Mucosa of descending colon (tissue), 3 donors: Measurements from ENCODE around the gene NSDHL. TPM values are rescaled to one million over a fixed set of nuclear protein-coding genes. Genes with fewer than 3 reads are reported as not detected.
"Not testable (repeated sequence)": the region's sequence is repeated elsewhere in the genome, so short reads cannot be mapped to it uniquely, and the experiment has no call there.

Experiments used
- ATAC-seq: fragments of 200-7000 bp; cut with Tn5 transposase; one replicate; pipeline ENCODE4 v1.9.1; 2020; ENCODE audit warnings: mild to moderate bottlenecking, moderate library complexity
- DNase-seq, 3 donors: peaks; one replicate each; pipeline ENCODE4 v3.0.0-alpha.2; 2020
- H3K36me3 ChIP-seq: fragments of 200-600 bp; one replicate; pipeline ENCODE4 v1.8.0; 2021; ENCODE audit warnings: low read depth, mild to moderate bottlenecking
- H3K4me1 ChIP-seq: fragments of 200-600 bp; one replicate; pipeline ENCODE4 v1.8.0; 2021; ENCODE audit warnings: low read depth, mild to moderate bottlenecking
- H3K4me3 ChIP-seq: fragments of 200-600 bp; one replicate; pipeline ENCODE4 v1.8.0; 2021; ENCODE audit warnings: mild to moderate bottlenecking
- H3K9me3 ChIP-seq: fragments of 200-600 bp; one replicate; pipeline ENCODE4 v1.8.0; 2021; ENCODE audit warnings: mild to moderate bottlenecking
- CTCF ChIP-seq: fragments of 200-600 bp; IDR thresholded peaks from one replicate; pipeline ENCODE4 v1.8.0; 2022; ENCODE audit warnings: antibody characterized with exemption, mild to moderate bottlenecking
- intact Hi-C, 2 donors: fragments of 100-400 bp; cut with DNase I in 1 of 2; cut with micrococcal nuclease in 1 of 2; formaldehyde crosslinking; loops; one replicate each; pipeline versions ENCODE4 v1.11.0 to v1.11.1; 2022; cut with DNase I, micrococcal nuclease
- long read RNA-seq, 2 donors: library from polyadenylated mRNA; unstranded; transcript quantifications; one replicate each; pipeline ENCODE4 v2.0.0, GENCODE V29; 2019 to 2021
- total RNA-seq, 3 donors: library from RNA; stranded (reverse); fragmentation: NEBNext Ultra II Directional in 2 of 3; extraction: Animal tissue kit (Norgen Biotek cat#: 25700) in 2 of 3; gene quantifications; one replicate each; pipeline versions ENCODE4 v1.2.1 to v1.2.4, GENCODE V29; 2021 to 2023
- donor health status: DM: no; HTN: no; CAD: no; lungs with moderate emphysema.
- donor health status: DM: no; HTN: no; CAD: no.
- donor health status: DM: no; HTN: yes; CAD: no.

Gene NSDHL
- 10 to 100 TPM; 13.1 to 26.4 (median 20.3) TPM for total RNA-seq
- long read RNA-seq, donor 1, transcript NSDHL-201 (8 exons, 1,929 nt) = major isoform, 15 of 19 reads
- long read RNA-seq, donor 1, partial matches to known transcripts = 2 of 19 reads
- long read RNA-seq, donor 1, other reads (novel, unspliced or antisense) = 2 of 19 reads
- long read RNA-seq, donor 2, transcript NSDHL-201 (8 exons, 1,929 nt) = major isoform, 17 of 19 reads
- long read RNA-seq, donor 2, partial matches to known transcripts = 0 of 19 reads
- long read RNA-seq, donor 2, other reads (novel, unspliced or antisense) = 0 of 19 reads

- intact Hi-C loops = no loop called here
- ATAC-seq = peak; percentile 98
Measured at GRCh38 chrX:152830312-152831305, at the start of gene NSDHL, which contains the start of gene CETN2. Gene NSDHL, plus strand, starts transcription at chrX:152831063. Its CDS starts 15,262 bp downstream, at chrX:152846325. Gene CETN2, minus strand, starts transcription at chrX:152830757. Its CDS starts 47 bp downstream, at chrX:152830710.

DNA sequence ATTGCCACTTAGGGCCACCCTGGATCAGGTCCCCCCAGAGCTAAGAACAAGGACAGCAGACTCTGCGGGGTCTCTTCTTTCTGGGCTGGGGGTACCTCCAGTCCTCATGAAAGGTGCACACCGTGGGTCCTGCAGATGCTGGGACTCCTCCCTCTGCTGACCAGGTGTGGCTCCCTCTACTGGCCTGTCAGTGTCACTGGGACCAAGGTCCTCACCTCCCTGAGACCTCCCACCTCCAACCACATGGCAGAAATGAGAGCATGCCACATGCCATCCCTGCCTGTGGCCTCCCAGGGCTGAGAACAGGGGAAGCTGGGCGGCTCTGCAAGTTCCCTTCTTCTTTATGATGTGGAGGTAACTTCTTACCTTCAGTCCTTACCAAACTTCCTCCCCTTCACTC, 43.8 kb upstream of the NSDHL start:
- H3K9me3 ChIP-seq, H3K36me3 ChIP-seq, DNase-seq, intact Hi-C loops, H3K4me1 ChIP-seq, H3K4me3 ChIP-seq: not testable (repeated sequence)
- peak; percentile 64 for ATAC-seq

More at GRCh38 chrX:152830312-152831305, at the start of gene NSDHL, which contains the start of gene CETN2:
- H3K9me3 ChIP-seq = no peaks in the 10 kb centered on the region
- H3K36me3 ChIP-seq = no peaks in the 10 kb centered on the region
- H3K4me1 ChIP-seq = no peaks in the 10 kb centered on the region
- H3K4me3 ChIP-seq = peak within 1 kb of the TSS; percentile 40
- DNase-seq = peak; percentile 93 to 97 (median 96)
- TF ChIP-seq CTCF = no peak

- no peak for TF ChIP-seq CTCF
- Histone ChIP-seq H3K36me3 (no peaks in the 10 kb centered on the region), H3K9me3 (no peaks in the 10 kb centered on the region), H3K4me3 (no peak overlapping the region), H3K4me1 (no peaks in the 10 kb centered on the region)
- DNase-seq = no peak
- no peak for ATAC-seq
- intact Hi-C loops = no loop called here
Measured at GRCh38 chrX:152798945-152799344, 31.9 kb upstream of the NSDHL start.

DNA sequence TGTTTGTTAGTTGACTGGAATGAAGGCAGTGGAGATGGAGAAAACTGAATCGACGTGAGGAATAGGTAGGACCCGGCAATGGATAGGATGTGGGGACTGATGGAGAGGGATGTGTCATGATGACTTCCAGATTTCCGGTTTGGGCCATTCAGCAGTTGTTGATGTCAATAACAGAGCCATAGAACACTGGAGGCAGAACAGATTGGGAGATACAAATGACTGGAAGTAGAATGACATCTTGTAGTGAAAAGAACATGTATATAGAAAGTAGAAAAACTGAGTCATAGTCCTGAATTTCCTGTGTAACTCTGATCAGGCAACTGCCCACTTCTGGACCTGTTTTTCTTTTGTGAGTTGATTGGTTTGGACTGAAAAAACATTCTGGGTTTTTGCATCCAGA, 24.8 kb upstream of the NSDHL start:
- H3K4me3 ChIP-seq = no peak overlapping the region
- no peak for DNase-seq
- no peaks in the 10 kb centered on the region for H3K36me3 ChIP-seq
- H3K4me1 ChIP-seq = no peaks in the 10 kb centered on the region
- TF ChIP-seq CTCF = no peak
- intact Hi-C loops = no loop called here
- no peak for ATAC-seq
- H3K9me3 ChIP-seq = no peaks in the 10 kb centered on the region

DNA sequence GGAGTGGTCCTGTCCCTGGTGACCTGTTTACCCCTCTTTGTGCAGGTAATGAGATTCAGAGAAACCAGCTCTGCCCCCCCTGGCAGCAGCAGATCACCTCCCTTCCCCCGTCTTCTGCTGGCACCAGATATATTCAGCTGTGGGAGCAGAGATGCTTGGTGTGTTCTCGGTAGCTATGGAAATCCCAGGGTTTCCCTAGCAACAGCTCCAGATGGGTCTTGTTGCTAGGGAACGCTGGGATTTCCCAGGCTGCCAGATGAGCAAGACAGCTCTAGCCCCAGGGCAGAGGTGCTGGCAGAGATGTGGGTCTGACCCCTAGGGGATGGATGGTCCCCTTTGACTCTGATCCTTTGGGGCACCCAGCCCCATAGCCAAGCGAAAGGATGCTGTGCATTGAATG, 20.5 kb upstream of the NSDHL start:
- Histone ChIP-seq H3K4me1 (no peaks in the 10 kb centered on the region), H3K36me3 (no peaks in the 10 kb centered on the region), H3K4me3 (no peak overlapping the region), H3K9me3 (no peaks in the 10 kb centered on the region)
- no peak for DNase-seq
- TF ChIP-seq CTCF = no peak
- intact Hi-C loops = no loop called here
- no peak for ATAC-seq

GRCh38 chrX:152813206-152813605, 17.7 kb upstream of the NSDHL start:
- no peaks in the 10 kb centered on the region for H3K4me1 ChIP-seq
- no peak for TF ChIP-seq CTCF
- ATAC-seq = peak; percentile 87
- no peaks in the 10 kb centered on the region for H3K9me3 ChIP-seq
- no peaks in the 10 kb centered on the region for H3K36me3 ChIP-seq
- no peak overlapping the region for H3K4me3 ChIP-seq
- intact Hi-C loops = no loop called here
- peak in 1 of 3 donors; percentile 16 for DNase-seq
